Fibroblast of lung (primary cell): Measurements from ENCODE around the gene SLC4A9. TPM values are rescaled to one million over a fixed set of nuclear protein-coding genes. Genes with fewer than 3 reads are reported as not detected.
A peak's percentile ranks its signal among the peaks of the same experiment; 100 is the strongest.

Source experiments
- DNase-seq, 2 donors: peaks; one replicate each; pipeline versions ENCODE4 v3.0.0 to v3.0.0-alpha.2; 2010; ENCODE audit warnings: low read depth in 2 of 2
- H2AFZ ChIP-seq: 2 replicates; pipeline ENCODE4 v1.5.1; 2012; ENCODE audit warnings: low read length, control low read depth, inconsistent platforms
- H3K27ac ChIP-seq: 2 replicates; pipeline ENCODE4 v1.5.1; 2011; ENCODE audit warnings: low read length, control low read depth; ENCODE audit not compliant: insufficient read depth
- H3K27me3 ChIP-seq: 2 replicates; pipeline ENCODE4 v1.5.1; 2011; ENCODE audit warnings: mild to moderate bottlenecking, low read length; ENCODE audit not compliant: control insufficient read depth, insufficient read depth
- H3K36me3 ChIP-seq: 2 replicates; pipeline ENCODE4 v1.5.1; 2011; ENCODE audit warnings: low read length; ENCODE audit not compliant: control insufficient read depth, insufficient read depth
- H3K4me1 ChIP-seq: 2 replicates; pipeline ENCODE4 v1.5.1; 2011; ENCODE audit warnings: low read length; ENCODE audit not compliant: control insufficient read depth, insufficient read depth; ENCODE audit errors: extremely low read depth
- H3K4me2 ChIP-seq: 2 replicates; pipeline ENCODE4 v1.5.1; 2011; ENCODE audit warnings: low read length, control low read depth; ENCODE audit not compliant: insufficient read depth; ENCODE audit errors: extremely low read depth
- H3K4me3 ChIP-seq, 4 experiments: fragments of 200-600 bp in 1 of 4; sonication (generic) in 1 of 4; replicated peaks in 1 of 4; 2 replicates each; pipeline ENCODE4 v1.5.1; 2011 to 2016; ENCODE audit warnings: low read length in 4 of 4, low read depth in 3 of 4, mild to moderate bottlenecking in 3 of 4, control low read depth in 2 of 4, inconsistent platforms in 1 of 4, mixed read lengths in 1 of 4; ENCODE audit not compliant: insufficient read depth in 1 of 4; ENCODE audit errors: control extremely low read depth in 1 of 4
- H3K79me2 ChIP-seq: 2 replicates; pipeline ENCODE4 v1.5.1; 2012; ENCODE audit warnings: mild to moderate bottlenecking, low read length, inconsistent platforms; ENCODE audit not compliant: control insufficient read depth, insufficient read depth
- H3K9ac ChIP-seq: 2 replicates; pipeline ENCODE4 v1.5.1; 2011; ENCODE audit warnings: mild to moderate bottlenecking, low read length, control low read depth; ENCODE audit not compliant: insufficient read depth
- H3K9me3 ChIP-seq: 2 replicates; pipeline ENCODE4 v1.5.1; 2012; ENCODE audit warnings: low read depth, low read length; ENCODE audit not compliant: control insufficient read depth, insufficient read depth
- H4K20me1 ChIP-seq: 2 replicates; pipeline ENCODE4 v1.5.1; 2011; ENCODE audit warnings: low read length; ENCODE audit not compliant: control insufficient read depth, insufficient read depth; ENCODE audit errors: extremely low read depth
- EZH2 ChIP-seq: IDR thresholded peaks from 2 replicates; pipeline ENCODE4 v1.5.1; 2012; ENCODE audit warnings: low read length, control low read depth, mild to moderate bottlenecking; ENCODE audit errors: missing control alignments
- polyA plus RNA-seq, 2 donors: library from polyadenylated mRNA; depleted of rRNA in 1 of 2; stranded (reverse) in 1 of 2; unstranded in 1 of 2; fragments of >200 nt; gene quantifications; 2 replicates each; pipeline ENCODE4 v1.2.1, GENCODE V29; 2011 to 2012; ENCODE audit warnings: missing spikeins in 1 of 2
- total RNA-seq: library from RNA; depleted of rRNA; stranded (reverse); fragments of >200 nt; gene quantifications from 2 replicates; pipeline ENCODE4 v1.2.1, GENCODE V29; 2014
- TF ChIP-seq, protein P1 (sequence below), 2 donors: IDR thresholded peaks in 1 of 2; conservative IDR thresholded peaks in 1 of 2; 1 replicate in 1 of 2; 2 replicates in 1 of 2; pipeline ENCODE4 v1.5.1; 2011 to 2012; ENCODE audit warnings: low read length in 2 of 2, control low read depth in 1 of 2, inconsistent platforms in 1 of 2, low read depth in 1 of 2, mild to moderate bottlenecking in 1 of 2

Gene SLC4A9
- total and polyA plus RNA-seq, 2 donors (not counting 1 experiment from before 2014, with no cell fraction given): not detected

DNA sequence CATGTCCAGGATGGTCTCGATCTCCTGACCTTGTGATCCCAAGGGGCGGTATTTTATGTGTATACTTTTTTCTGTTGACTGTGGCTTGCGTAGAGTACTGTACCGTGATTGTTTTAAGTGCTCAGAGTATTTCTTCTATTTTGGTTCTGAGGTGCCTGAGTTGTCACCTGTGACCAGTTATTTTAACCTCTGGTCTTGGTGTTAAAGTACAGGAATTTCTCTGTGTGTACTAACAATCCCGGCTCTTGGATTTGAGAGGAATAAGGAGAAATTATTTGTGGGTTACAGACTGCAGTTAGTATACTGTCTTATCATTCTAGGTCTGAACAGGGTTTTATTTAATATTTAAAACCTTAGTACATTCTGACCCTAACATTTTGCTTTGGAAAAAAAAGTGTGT, 43.6 kb downstream of the SLC4A9 start:
- Histone ChIP-seq H2AFZ (no peak overlapping the region), H3K27ac (no peak overlapping the region), H4K20me1 (no peaks in the 10 kb centered on the region), H3K4me3 (peak overlapping the region in 3 of 4 experiments; percentile 34 to 99 (median 50)), H3K4me1 (peaks cover 2% of the 10 kb centered on the region), H3K9ac (no peak overlapping the region), H3K79me2 (peaks cover 64% of the 10 kb centered on the region), H3K9me3 (no peaks in the 10 kb centered on the region), H3K4me2 (peak overlapping the region; percentile 66), H3K36me3 (no peaks in the 10 kb centered on the region), H3K27me3 (no peaks in the 10 kb centered on the region)
- DNase-seq: no peak
- TF ChIP-seq, protein P1, sequence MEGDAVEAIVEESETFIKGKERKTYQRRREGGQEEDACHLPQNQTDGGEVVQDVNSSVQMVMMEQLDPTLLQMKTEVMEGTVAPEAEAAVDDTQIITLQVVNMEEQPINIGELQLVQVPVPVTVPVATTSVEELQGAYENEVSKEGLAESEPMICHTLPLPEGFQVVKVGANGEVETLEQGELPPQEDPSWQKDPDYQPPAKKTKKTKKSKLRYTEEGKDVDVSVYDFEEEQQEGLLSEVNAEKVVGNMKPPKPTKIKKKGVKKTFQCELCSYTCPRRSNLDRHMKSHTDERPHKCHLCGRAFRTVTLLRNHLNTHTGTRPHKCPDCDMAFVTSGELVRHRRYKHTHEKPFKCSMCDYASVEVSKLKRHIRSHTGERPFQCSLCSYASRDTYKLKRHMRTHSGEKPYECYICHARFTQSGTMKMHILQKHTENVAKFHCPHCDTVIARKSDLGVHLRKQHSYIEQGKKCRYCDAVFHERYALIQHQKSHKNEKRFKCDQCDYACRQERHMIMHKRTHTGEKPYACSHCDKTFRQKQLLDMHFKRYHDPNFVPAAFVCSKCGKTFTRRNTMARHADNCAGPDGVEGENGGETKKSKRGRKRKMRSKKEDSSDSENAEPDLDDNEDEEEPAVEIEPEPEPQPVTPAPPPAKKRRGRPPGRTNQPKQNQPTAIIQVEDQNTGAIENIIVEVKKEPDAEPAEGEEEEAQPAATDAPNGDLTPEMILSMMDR (conservative IDR thresholded peaks at IDR 0.05 in 1 of 2, IDR thresholded peaks at IDR 0.05 in 1 of 2; ENCODE audit: low read depth in 1 of 2, low read length in 2 of 2): no peak
- TF ChIP-seq EZH2: no peak

DNA sequence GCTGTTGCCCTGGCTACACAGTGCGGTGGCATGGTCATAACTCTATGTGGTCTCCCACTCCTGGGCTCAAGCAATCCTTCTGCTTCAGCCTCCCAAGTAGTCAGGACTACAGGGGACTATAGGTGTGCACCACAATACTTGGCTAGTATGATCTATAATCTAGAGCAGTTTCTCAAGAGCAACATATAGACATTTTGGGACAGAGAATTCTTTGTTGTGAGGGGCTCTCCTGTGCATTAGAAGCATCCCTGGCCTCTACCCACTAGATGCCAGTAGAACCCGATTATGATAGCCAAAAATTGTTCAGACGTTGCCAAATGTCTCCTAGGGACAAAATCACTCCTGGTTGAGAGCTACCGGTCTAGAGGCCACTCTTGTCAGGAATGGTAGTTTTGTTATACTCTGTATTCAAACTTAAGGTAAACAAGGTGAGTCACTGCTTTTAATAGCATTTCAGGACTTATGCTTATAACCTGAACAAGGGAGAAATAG, 48.8 kb downstream of the SLC4A9 start:
- Histone ChIP-seq H3K4me3 (no peak overlapping the region), H3K27ac (no peak overlapping the region), H2AFZ (no peak overlapping the region), H3K9me3 (no peaks in the 10 kb centered on the region), H3K4me2 (no peak overlapping the region), H3K4me1 (peaks cover 2% of the 10 kb centered on the region), H3K9ac (no peak overlapping the region), H3K27me3 (no peaks in the 10 kb centered on the region), H4K20me1 (no peaks in the 10 kb centered on the region), H3K36me3 (no peaks in the 10 kb centered on the region), H3K79me2 (peaks cover 72% of the 10 kb centered on the region)
- DNase-seq: peak in 1 of 2 donors; percentile 1
- no peak for TF ChIP-seq EZH2
- TF ChIP-seq, protein P1 (conservative IDR thresholded peaks at IDR 0.05 in 1 of 2, IDR thresholded peaks at IDR 0.05 in 1 of 2; ENCODE audit: low read depth in 1 of 2, low read length in 2 of 2): no peak

DNA sequence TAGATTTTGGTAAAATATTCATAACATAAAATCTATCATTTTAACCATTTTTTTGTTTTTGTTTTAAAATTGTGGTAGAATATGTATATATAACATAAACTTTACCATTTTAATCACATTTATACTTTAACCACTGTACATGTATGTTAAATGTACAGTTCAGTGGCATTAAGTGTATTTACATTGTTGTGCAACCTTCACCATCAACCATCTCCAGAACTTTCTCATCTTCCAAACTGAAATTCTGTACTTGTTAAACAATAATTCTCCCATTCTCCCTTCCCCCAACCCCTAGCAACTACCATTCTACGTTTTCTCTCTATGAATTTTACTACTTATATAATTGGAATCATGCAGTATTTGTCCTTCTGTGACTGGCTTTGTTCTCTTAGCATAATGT, 53.2 kb downstream of the SLC4A9 start:
- Histone ChIP-seq H3K4me2 (no peak overlapping the region), H3K4me1 (no peaks in the 10 kb centered on the region), H3K27me3 (no peaks in the 10 kb centered on the region), H3K9me3 (no peaks in the 10 kb centered on the region), H2AFZ (no peak overlapping the region), H3K36me3 (no peaks in the 10 kb centered on the region), H3K9ac (no peak overlapping the region), H4K20me1 (no peaks in the 10 kb centered on the region), H3K27ac (no peak overlapping the region), H3K4me3 (no peak overlapping the region), H3K79me2 (peaks cover 51% of the 10 kb centered on the region)
- DNase-seq: no peak
- TF ChIP-seq, protein P1 (conservative IDR thresholded peaks at IDR 0.05 in 1 of 2, IDR thresholded peaks at IDR 0.05 in 1 of 2; ENCODE audit: low read depth in 1 of 2, low read length in 2 of 2): no peak
